ENCODE results near the gene MAK. TPM values are rescaled to one million over a fixed set of nuclear protein-coding genes. Genes with fewer than 3 reads are reported as not detected.
A peak's percentile ranks its signal among the peaks of the same experiment; 100 is the strongest.

Gene MAK
- total RNA-seq, 1 donor from 2014 or later, result 0.14 TPM

DNA sequence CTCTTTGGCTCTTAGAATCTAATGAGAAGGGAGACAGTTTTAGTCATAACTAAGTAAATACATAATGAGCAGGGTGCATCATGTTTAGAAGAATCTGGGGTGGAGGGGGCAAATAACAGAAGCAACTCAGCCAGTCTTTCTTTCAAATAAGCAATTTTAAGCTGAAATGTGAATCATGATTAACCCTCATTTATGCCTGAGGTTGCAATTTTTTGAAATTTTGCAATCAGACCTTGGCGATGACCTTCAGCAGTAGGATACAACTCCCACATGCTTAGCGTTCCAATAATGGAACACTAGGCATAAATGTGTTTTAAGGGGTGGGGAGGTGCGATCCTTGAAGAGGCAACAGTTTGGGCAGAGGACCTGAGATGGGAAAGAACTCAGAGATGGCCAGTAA is 60.1 kb downstream of the MAK start:
- no peak overlapping the region for H3K4me3 ChIP-seq
- no peaks in the 10 kb centered on the region for H3K27me3 ChIP-seq (ENCODE audit: low read depth)
- no peaks in the 10 kb centered on the region for H3K9me3 ChIP-seq (replicated peaks)
- TF ChIP-seq, protein P1, sequence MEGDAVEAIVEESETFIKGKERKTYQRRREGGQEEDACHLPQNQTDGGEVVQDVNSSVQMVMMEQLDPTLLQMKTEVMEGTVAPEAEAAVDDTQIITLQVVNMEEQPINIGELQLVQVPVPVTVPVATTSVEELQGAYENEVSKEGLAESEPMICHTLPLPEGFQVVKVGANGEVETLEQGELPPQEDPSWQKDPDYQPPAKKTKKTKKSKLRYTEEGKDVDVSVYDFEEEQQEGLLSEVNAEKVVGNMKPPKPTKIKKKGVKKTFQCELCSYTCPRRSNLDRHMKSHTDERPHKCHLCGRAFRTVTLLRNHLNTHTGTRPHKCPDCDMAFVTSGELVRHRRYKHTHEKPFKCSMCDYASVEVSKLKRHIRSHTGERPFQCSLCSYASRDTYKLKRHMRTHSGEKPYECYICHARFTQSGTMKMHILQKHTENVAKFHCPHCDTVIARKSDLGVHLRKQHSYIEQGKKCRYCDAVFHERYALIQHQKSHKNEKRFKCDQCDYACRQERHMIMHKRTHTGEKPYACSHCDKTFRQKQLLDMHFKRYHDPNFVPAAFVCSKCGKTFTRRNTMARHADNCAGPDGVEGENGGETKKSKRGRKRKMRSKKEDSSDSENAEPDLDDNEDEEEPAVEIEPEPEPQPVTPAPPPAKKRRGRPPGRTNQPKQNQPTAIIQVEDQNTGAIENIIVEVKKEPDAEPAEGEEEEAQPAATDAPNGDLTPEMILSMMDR (IDR thresholded peaks at IDR 0.05; ENCODE audit: borderline replicate concordance), result no peak
- peaks cover 57% of the 10 kb centered on the region for H3K36me3 ChIP-seq
- intact Hi-C loops (cut with micrococcal nuclease), result no loop called here
- H3K27ac ChIP-seq (replicated peaks), result no peak overlapping the region
- no peaks in the 10 kb centered on the region for H3K4me1 ChIP-seq
- DNase-seq, result no peak

DNA sequence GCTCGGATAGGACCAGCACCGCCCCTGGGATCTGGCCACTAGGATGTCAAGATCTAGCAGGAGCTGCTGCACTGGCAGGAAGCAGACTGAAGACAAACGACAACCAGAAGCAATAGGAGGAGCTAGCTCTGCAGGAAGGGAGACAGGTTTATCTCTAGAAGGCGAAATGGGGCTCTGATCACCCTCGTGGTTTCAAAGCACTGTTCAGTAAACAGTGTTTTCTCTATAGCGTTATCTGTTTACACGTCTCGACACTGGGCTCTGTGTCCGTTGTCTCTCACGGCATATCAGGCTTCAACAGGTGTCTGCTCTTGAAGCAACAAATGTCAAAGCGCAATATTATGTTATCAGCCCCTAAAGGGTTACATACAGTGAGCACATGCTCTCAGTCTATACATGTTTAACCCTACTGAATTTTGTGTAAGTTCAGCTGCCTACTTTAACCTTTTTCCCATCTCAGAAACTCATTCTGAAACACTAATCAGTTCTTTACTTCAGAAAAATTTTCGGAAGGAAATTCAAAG is 66.9 kb downstream of the MAK start:
- intact Hi-C loops (cut with micrococcal nuclease), result no loop called here
- Histone ChIP-seq H3K4me3 (no peak overlapping the region), H3K27ac (replicated peaks) (no peak overlapping the region), H3K9me3 (replicated peaks) (no peaks in the 10 kb centered on the region), H3K4me1 (no peaks in the 10 kb centered on the region), H3K36me3 (peaks cover 41% of the 10 kb centered on the region), H3K27me3 (ENCODE audit: low read depth) (no peaks in the 10 kb centered on the region)
- no peak for DNase-seq
- TF ChIP-seq, protein P1 (IDR thresholded peaks at IDR 0.05; ENCODE audit: borderline replicate concordance), result no peak

DNA sequence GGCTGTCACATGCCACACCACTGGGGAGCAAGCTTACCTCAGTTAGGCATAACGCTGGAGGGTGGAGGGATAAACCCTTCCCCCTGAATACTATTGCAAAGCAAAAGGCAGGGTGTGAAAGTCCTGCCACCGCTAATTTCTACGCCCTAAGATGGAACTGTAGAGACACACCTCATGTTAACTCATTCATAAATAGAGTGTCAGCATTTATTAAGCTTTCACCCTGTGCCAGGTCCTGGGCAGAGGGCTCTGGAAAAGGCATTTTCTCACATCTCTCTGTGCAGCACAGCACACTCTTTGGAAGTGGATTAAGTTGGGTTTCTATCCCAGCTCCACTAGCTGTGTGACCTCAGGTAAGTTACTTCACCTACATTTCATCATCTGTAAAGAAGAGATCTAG is 68.9 kb downstream of the MAK start:
- no peaks in the 10 kb centered on the region for H3K9me3 ChIP-seq (replicated peaks)
- intact Hi-C loops (cut with micrococcal nuclease), result no loop called here
- no peaks in the 10 kb centered on the region for H3K4me1 ChIP-seq
- peaks cover 26% of the 10 kb centered on the region for H3K36me3 ChIP-seq
- no peak overlapping the region for H3K27ac ChIP-seq (replicated peaks)
- no peaks in the 10 kb centered on the region for H3K27me3 ChIP-seq (ENCODE audit: low read depth)
- TF ChIP-seq, protein P1 (IDR thresholded peaks at IDR 0.05; ENCODE audit: borderline replicate concordance), result no peak
- no peak for DNase-seq
- H3K4me3 ChIP-seq, result no peak overlapping the region

DNA sequence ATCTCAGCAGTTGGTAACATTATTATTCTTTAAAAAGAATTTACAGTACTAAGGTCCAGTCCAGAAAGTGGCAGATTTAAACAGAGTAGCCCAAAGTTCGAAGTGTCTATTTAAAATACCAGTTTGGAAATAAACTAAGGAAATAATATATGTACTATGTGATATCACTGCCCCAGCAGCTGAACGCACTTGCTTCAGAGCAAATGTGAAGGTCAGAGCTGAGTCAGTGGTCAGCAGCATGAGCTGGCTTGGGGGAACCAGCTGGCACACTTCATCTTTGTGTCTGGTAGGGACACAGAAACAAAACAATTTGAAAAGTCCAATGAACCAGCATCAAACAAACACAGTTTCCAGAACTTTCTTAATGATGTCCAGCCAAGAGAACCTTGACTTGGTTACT is 75.3 kb downstream of the MAK start:
- peaks cover 11% of the 10 kb centered on the region for H3K4me1 ChIP-seq
- intact Hi-C loops (cut with micrococcal nuclease), result no loop called here
- H3K4me3 ChIP-seq, result no peak overlapping the region
- TF ChIP-seq, protein P1 (IDR thresholded peaks at IDR 0.05; ENCODE audit: borderline replicate concordance), result no peak
- H3K27ac ChIP-seq (replicated peaks), result no peak overlapping the region
- H3K9me3 ChIP-seq (replicated peaks), result no peaks in the 10 kb centered on the region
- no peak for DNase-seq
- H3K27me3 ChIP-seq (ENCODE audit: low read depth), result no peaks in the 10 kb centered on the region
- H3K36me3 ChIP-seq, result peaks cover under 1% of the 10 kb centered on the region

DNA sequence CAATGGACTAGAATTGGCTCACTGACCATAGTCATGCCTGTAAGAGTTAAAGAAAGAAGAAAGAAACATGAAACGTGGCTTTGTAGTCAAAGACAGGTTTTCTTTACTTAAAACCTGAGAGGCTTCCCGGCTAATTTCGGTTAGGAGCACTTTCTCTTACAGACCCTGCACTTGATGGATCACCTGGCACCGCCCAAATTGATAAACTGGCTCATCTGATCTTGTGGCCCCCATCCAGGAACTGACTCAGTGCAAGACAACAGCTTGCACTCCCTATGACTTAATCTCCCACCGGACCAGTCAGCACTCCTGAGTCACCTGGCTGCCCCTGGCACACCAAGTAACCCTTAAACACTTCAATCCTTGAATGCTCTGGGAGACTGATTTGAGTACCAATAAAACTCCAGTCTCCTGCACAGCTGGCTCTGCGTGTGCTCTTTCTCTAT is 78.4 kb downstream of the MAK start:
- no peak for DNase-seq
- TF ChIP-seq, protein P1 (IDR thresholded peaks at IDR 0.05; ENCODE audit: borderline replicate concordance), result no peak
- H3K9me3 ChIP-seq (replicated peaks), result no peaks in the 10 kb centered on the region
- H3K27me3 ChIP-seq (ENCODE audit: low read depth), result no peaks in the 10 kb centered on the region
- peaks cover 29% of the 10 kb centered on the region for H3K36me3 ChIP-seq
- peaks cover 11% of the 10 kb centered on the region for H3K4me1 ChIP-seq
- peak overlapping the region; percentile 22 for H3K27ac ChIP-seq (replicated peaks)
- intact Hi-C loops (cut with micrococcal nuclease), result no loop called here
- no peak overlapping the region for H3K4me3 ChIP-seq
